ENCODE measurements around the gene AIMP1.
A peak's percentile ranks its signal among the peaks of the same experiment; 100 is the strongest.

The AIMP1 gene

GRCh38 chr4:106362086-106362825 is 45.9 kb downstream of the AIMP1 start:
- H3K9me3 ChIP-seq, result no peaks in the 10 kb centered on the region
- intact Hi-C loops (cut with DNase I; ENCODE audit: low total_unique reads), result no loop called here
- no peak for DNase-seq
- TF ChIP-seq CTCF (IDR thresholded peaks at IDR 0.05), result no peak
- H3K27ac ChIP-seq, result no peak overlapping the region
- peaks cover 0 to 18% (median 3%) of the 10 kb centered on the region in 4 donors for H3K4me1 ChIP-seq
- H3K27me3 ChIP-seq, result no peaks in the 10 kb centered on the region
- H3K36me3 ChIP-seq, result no peaks in the 10 kb centered on the region
- H3K4me3 ChIP-seq, result no peak overlapping the region

- TF ChIP-seq CTCF (IDR thresholded peaks at IDR 0.05), result no peak
- intact Hi-C loops (cut with DNase I; ENCODE audit: low total_unique reads), result no loop called here
- Histone ChIP-seq H3K27ac (no peak overlapping the region), H3K36me3 (no peaks in the 10 kb centered on the region), H3K27me3 (no peaks in the 10 kb centered on the region), H3K4me3 (no peak overlapping the region), H3K4me1 (peaks cover 0 to 18% (median 3%) of the 10 kb centered on the region in 4 donors), H3K9me3 (no peaks in the 10 kb centered on the region)
- DNase-seq, result no peak
Measured at GRCh38 chr4:106364282-106364681, 47.9 kb downstream of the AIMP1 start.

GRCh38 chr4:106365613-106366012 is 49.3 kb downstream of the AIMP1 start:
- no peak overlapping the region for H3K4me3 ChIP-seq
- no peaks in the 10 kb centered on the region for H3K27me3 ChIP-seq
- no peak for TF ChIP-seq CTCF (IDR thresholded peaks at IDR 0.05)
- H3K27ac ChIP-seq, result peak overlapping the region in 1 of 2 donors; percentile 31
- H3K36me3 ChIP-seq, result no peaks in the 10 kb centered on the region
- no peak for DNase-seq
- intact Hi-C loops (cut with DNase I; ENCODE audit: low total_unique reads), result loop anchor here (5.0 kb wide), 1 partner anchor 137 kb away; no protein-coding TSS in a partner anchor
- peaks cover 0 to 18% (median 3%) of the 10 kb centered on the region in 4 donors for H3K4me1 ChIP-seq
- H3K9me3 ChIP-seq, result no peaks in the 10 kb centered on the region

- no peak overlapping the region for H3K4me3 ChIP-seq
- no peak overlapping the region for H3K27ac ChIP-seq
- TF ChIP-seq CTCF (IDR thresholded peaks at IDR 0.05), result no peak
- DNase-seq, result no peak
- no peaks in the 10 kb centered on the region for H3K9me3 ChIP-seq
- peaks cover 0 to 18% (median 3%) of the 10 kb centered on the region in 4 donors for H3K4me1 ChIP-seq
- H3K27me3 ChIP-seq, result no peaks in the 10 kb centered on the region
- H3K36me3 ChIP-seq, result no peaks in the 10 kb centered on the region
- intact Hi-C loops (cut with DNase I; ENCODE audit: low total_unique reads), result loop anchor here (5.0 kb wide), 1 partner anchor 136 kb away; no protein-coding TSS in a partner anchor
Measured at GRCh38 chr4:106366026-106366425, 49.7 kb downstream of the AIMP1 start.

GRCh38 chr4:106367072-106367471 is 50.7 kb downstream of the AIMP1 start:
- Histone ChIP-seq H3K4me1 (peaks cover 0 to 18% (median 3%) of the 10 kb centered on the region in 4 donors), H3K4me3 (no peak overlapping the region), H3K36me3 (no peaks in the 10 kb centered on the region), H3K27me3 (no peaks in the 10 kb centered on the region), H3K9me3 (no peaks in the 10 kb centered on the region), H3K27ac (no peak overlapping the region)
- TF ChIP-seq CTCF (IDR thresholded peaks at IDR 0.05), result no peak
- intact Hi-C loops (cut with DNase I; ENCODE audit: low total_unique reads), result loop anchor here (5.0 kb wide), 1 partner anchor 135 kb away; no protein-coding TSS in a partner anchor
- no peak for DNase-seq

Data from tibial artery (tissue), 4 donors.